Measurements from ENCODE around the gene NDUFA11. TPM values are rescaled to one million over a fixed set of nuclear protein-coding genes. Genes with fewer than 3 reads are reported as not detected.
A peak's percentile ranks its signal among the peaks of the same experiment; 100 is the strongest.

Gene NDUFA11
- total and polyA plus RNA-seq, 2 of the 13 experiments (the other 11 are each of a cell fraction or from before 2014, with no cell fraction given) = 286 to 378 TPM

DNA sequence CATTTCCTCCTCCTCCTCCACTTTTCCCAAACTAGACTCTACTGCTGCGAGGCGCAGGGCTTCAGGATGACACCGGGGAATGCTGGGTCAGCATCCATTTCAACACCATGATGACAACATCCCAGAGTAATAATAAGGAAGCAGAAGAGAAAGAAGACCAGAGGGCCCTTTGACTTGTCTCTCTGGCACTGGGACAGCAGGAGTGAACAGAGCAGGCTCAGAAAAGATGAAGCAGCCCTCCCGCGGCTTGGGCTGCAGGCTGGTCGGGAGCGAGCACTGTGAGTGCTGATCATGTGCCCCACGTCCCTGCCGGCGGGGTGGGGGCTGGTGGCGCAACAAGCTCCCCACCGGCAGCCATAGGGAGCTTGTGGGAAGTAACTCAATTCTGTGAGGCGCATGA is 43.8 kb upstream of the NDUFA11 start:
- Histone ChIP-seq H3K79me2 (ENCODE audit: insufficient read depth, low read length) (peaks cover 95% of the 10 kb centered on the region), H3K36me3 (replicated peaks in 1 of 2; ENCODE audit: control insufficient read depth in 1 of 2, insufficient read depth in 2 of 2, low read length in 2 of 2) (peaks cover 22 to 64% of the 10 kb centered on the region in 2 experiments), H3K9ac (ENCODE audit: insufficient read depth, low read depth, low read length) (no peak overlapping the region), H3K4me2 (ENCODE audit: low read depth, low read length) (no peak overlapping the region), H3K4me1 (ENCODE audit: insufficient read depth, low read length) (peaks cover 17% of the 10 kb centered on the region), H4K20me1 (ENCODE audit: insufficient read depth, low read length) (peaks cover 38% of the 10 kb centered on the region; the same call in 1 of the 2 replicates), H2AFZ (ENCODE audit: low read length) (no peak overlapping the region), H3K4me3 (replicated peaks in 1 of 3; ENCODE audit: insufficient read depth in 1 of 3, low read depth in 2 of 3, low read length in 3 of 3) (no peak overlapping the region), H3K27ac (ENCODE audit: extremely low read length, insufficient read depth, low read length) (no peak overlapping the region), H3K27me3 (ENCODE audit: control insufficient read depth in 1 of 2, insufficient read depth in 2 of 2, low read length in 2 of 2) (no peaks in the 10 kb centered on the region), H3K9me3 (ENCODE audit: low read length) (no peaks in the 10 kb centered on the region)
- ChIA-PET CTCF (ENCODE audit: low intra/inter-chr PET ratio, low total read pairs) (no interaction called here), POLR2A (no interaction called here)
- no peak for ATAC-seq
- WGBS (ENCODE audit: low lambda C conversion rate) = 95% methylated on average over 9 of the region's 13 CpGs
- in situ Hi-C loops (cut with HindIII; ENCODE audit: extremely low pct_ligation_motif_present, low pct_unique_long_range_greater_than_20kb) = no loop called here
- intact Hi-C loops (cut with micrococcal nuclease; ENCODE audit: unreplicated experiment) = no loop called here
- no TSS peak for BruUV-seq (replicated peaks)
- FAIRE-seq = no peak
- TF ChIP-seq ZNF451 (CRISPR knock-in tag; IDR thresholded peaks at IDR 0.05) = no peak
- TF ChIP-seq, protein P1, sequence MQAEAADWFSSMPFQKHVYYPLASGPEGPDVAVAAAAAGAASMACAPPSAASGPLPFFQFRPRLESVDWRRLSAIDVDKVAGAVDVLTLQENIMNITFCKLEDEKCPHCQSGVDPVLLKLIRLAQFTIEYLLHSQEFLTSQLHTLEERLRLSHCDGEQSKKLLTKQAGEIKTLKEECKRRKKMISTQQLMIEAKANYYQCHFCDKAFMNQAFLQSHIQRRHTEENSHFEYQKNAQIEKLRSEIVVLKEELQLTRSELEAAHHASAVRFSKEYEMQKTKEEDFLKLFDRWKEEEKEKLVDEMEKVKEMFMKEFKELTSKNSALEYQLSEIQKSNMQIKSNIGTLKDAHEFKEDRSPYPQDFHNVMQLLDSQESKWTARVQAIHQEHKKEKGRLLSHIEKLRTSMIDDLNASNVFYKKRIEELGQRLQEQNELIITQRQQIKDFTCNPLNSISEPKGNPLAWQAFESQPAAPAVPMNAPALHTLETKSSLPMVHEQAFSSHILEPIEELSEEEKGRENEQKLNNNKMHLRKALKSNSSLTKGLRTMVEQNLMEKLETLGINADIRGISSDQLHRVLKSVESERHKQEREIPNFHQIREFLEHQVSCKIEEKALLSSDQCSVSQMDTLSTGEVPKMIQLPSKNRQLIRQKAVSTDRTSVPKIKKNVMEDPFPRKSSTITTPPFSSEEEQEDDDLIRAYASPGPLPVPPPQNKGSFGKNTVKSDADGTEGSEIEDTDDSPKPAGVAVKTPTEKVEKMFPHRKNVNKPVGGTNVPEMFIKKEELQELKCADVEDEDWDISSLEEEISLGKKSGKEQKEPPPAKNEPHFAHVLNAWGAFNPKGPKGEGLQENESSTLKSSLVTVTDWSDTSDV (CRISPR knock-in tag; IDR thresholded peaks at IDR 0.05) = no peak
- TF ChIP-seq ZNF850 (CRISPR knock-in tag; conservative IDR thresholded peaks at IDR 0.05) = no peak
- TF ChIP-seq, protein P2, sequence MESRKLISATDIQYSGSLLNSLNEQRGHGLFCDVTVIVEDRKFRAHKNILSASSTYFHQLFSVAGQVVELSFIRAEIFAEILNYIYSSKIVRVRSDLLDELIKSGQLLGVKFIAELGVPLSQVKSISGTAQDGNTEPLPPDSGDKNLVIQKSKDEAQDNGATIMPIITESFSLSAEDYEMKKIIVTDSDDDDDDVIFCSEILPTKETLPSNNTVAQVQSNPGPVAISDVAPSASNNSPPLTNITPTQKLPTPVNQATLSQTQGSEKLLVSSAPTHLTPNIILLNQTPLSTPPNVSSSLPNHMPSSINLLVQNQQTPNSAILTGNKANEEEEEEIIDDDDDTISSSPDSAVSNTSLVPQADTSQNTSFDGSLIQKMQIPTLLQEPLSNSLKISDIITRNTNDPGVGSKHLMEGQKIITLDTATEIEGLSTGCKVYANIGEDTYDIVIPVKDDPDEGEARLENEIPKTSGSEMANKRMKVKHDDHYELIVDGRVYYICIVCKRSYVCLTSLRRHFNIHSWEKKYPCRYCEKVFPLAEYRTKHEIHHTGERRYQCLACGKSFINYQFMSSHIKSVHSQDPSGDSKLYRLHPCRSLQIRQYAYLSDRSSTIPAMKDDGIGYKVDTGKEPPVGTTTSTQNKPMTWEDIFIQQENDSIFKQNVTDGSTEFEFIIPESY (CRISPR knock-in tag; IDR thresholded peaks at IDR 0.05) = peak; percentile 23; the same call in 1 of the 2 replicates
- TF ChIP-seq, protein P3, sequence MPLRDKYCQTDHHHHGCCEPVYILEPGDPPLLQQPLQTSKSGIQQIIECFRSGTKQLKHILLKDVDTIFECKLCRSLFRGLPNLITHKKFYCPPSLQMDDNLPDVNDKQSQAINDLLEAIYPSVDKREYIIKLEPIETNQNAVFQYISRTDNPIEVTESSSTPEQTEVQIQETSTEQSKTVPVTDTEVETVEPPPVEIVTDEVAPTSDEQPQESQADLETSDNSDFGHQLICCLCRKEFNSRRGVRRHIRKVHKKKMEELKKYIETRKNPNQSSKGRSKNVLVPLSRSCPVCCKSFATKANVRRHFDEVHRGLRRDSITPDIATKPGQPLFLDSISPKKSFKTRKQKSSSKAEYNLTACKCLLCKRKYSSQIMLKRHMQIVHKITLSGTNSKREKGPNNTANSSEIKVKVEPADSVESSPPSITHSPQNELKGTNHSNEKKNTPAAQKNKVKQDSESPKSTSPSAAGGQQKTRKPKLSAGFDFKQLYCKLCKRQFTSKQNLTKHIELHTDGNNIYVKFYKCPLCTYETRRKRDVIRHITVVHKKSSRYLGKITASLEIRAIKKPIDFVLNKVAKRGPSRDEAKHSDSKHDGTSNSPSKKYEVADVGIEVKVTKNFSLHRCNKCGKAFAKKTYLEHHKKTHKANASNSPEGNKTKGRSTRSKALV (CRISPR knock-in tag; IDR thresholded peaks at IDR 0.05) = no peak
- no peak for DNase-seq (ENCODE audit: low spot score)
